Measurements from ENCODE around the gene PRR23E.

The PRR23E gene

GRCh38 chr3:127180859-127181258 lies 12.1 kb upstream of the PRR23E start:
- no peak overlapping the region for H3K27ac ChIP-seq (ENCODE audit: extremely low read depth, low read depth, low read length)
- no peaks in the 10 kb centered on the region for H3K4me1 ChIP-seq (ENCODE audit: control insufficient read depth, insufficient read depth, low read length)
- POLR2A ChIA-PET = no interaction called here
- no peak overlapping the region for H3K4me3 ChIP-seq (ENCODE audit: low read depth, low read length)
- TF ChIP-seq FEZF1 (tag by site-specific recombination; IDR thresholded peaks at IDR 0.05) = no peak
- no peak for TF ChIP-seq ZFP37 (tag by site-specific recombination; IDR thresholded peaks at IDR 0.05)
- no peak for TF ChIP-seq ZNF416 (tag by site-specific recombination; IDR thresholded peaks at IDR 0.05)
- no peak for TF ChIP-seq ZNF529 (tag by site-specific recombination; IDR thresholded peaks at IDR 0.05; ENCODE audit: insufficient replicate concordance)
- CTCF ChIA-PET = no interaction called here
- no peaks in the 10 kb centered on the region for H3K9me3 ChIP-seq (ENCODE audit: control insufficient read depth, insufficient read depth, low read depth, low read length)
- H3K36me3 ChIP-seq (ENCODE audit: control insufficient read depth in 2 of 2, insufficient read depth in 1 of 2, low read length in 2 of 2) = no peaks in the 10 kb centered on the region

- H3K27ac ChIP-seq (ENCODE audit: extremely low read depth, low read depth, low read length) = no peak overlapping the region
- H3K4me1 ChIP-seq (ENCODE audit: control insufficient read depth, insufficient read depth, low read length) = no peaks in the 10 kb centered on the region
- ChIA-PET CTCF (interaction anchor here (0.9 kb wide), 1 partner anchor 11 kb away, joined by 3 read pairs; no protein-coding TSS in a partner anchor), POLR2A (no interaction called here)
- no peaks in the 10 kb centered on the region for H3K36me3 ChIP-seq (ENCODE audit: control insufficient read depth in 2 of 2, insufficient read depth in 1 of 2, low read length in 2 of 2)
- no peak for TF ChIP-seq ZSCAN30 (tag by site-specific recombination; IDR thresholded peaks at IDR 0.05)
- no peak for TF ChIP-seq ZNF571 (tag by site-specific recombination; IDR thresholded peaks at IDR 0.05)
- TF ChIP-seq ZNF843 (tag by site-specific recombination; IDR thresholded peaks at IDR 0.05) = no peak
- TF ChIP-seq ZSCAN18 (tag by site-specific recombination; IDR thresholded peaks at IDR 0.05) = no peak
- TF ChIP-seq ZNF645 (tag by site-specific recombination; IDR thresholded peaks at IDR 0.05) = no peak
- TF ChIP-seq KLF16 (tag by site-specific recombination; IDR thresholded peaks at IDR 0.05) = no peak
- TF ChIP-seq ZNF610 (tag by site-specific recombination; IDR thresholded peaks at IDR 0.05; ENCODE audit: borderline replicate concordance) = no peak
- no peak for TF ChIP-seq HIC1 (tag by site-specific recombination; IDR thresholded peaks at IDR 0.05)
- TF ChIP-seq ZNF513 (tag by site-specific recombination; IDR thresholded peaks at IDR 0.05) = no peak
- TF ChIP-seq ZNF510 (tag by site-specific recombination; IDR thresholded peaks at IDR 0.05; ENCODE audit: insufficient replicate concordance) = no peak
- TF ChIP-seq SALL2 (tag by site-specific recombination; IDR thresholded peaks at IDR 0.05; ENCODE audit: borderline replicate concordance) = no peak
- H3K4me3 ChIP-seq (ENCODE audit: low read depth, low read length) = no peak overlapping the region
- no peaks in the 10 kb centered on the region for H3K9me3 ChIP-seq (ENCODE audit: control insufficient read depth, insufficient read depth, low read depth, low read length)
These were observed 10.5 kb upstream of the PRR23E start for GRCh38 chr3:127182431-127182830.

All from HEK293 (cell line).